H1 (cell line): ENCODE measurements around the gene PFN2. TPM values are rescaled to one million over a fixed set of nuclear protein-coding genes. Genes with fewer than 3 reads are reported as not detected.
A peak's percentile ranks its signal among the peaks of the same experiment; 100 is the strongest.

Source experiments
- CTCF ChIA-PET: fragments of 300-600 bp; sonication (Branson Sonifier 250); formaldehyde crosslinking; loops from one replicate; lab custom pipeline; 2021; ENCODE audit not compliant: partially characterized antibody; lab: Charles Lee
- POLR2A ChIA-PET: fragments of 300-600 bp; sonication (Branson Sonifier 250); formaldehyde crosslinking; loops from one replicate; lab custom pipeline; 2021; ENCODE audit warnings: inconsistent platforms; ENCODE audit not compliant: partially characterized antibody; lab: Charles Lee
- DNase-seq, 2 experiments: peaks; one replicate each; pipeline versions ENCODE4 v3.0.0 to v3.0.0-alpha.2; 2010 to 2022; ENCODE audit warnings: low spot score in 2 of 2, low read depth in 1 of 2, mixed read lengths in 1 of 2
- FAIRE-seq: peaks from 2 replicates; lab custom pipeline; 2011; peaks lifted over from hg19 to GRCh38; lab: Jason Lieb, UNC
- H2AFZ ChIP-seq: 2 replicates; pipeline ENCODE4 v1.8.1; 2012; ENCODE audit warnings: low read length, inconsistent platforms
- H2AK5ac ChIP-seq: 2 replicates; pipeline ENCODE4 v1.6.1; 2013; ENCODE audit warnings: low read depth, low read length
- H2BK120ac ChIP-seq: replicated peaks from 2 replicates; pipeline ENCODE3; 2013; ENCODE audit warnings: low read depth, low read length, inconsistent platforms
- H2BK12ac ChIP-seq: 2 replicates; pipeline ENCODE4 v1.6.1; 2013; ENCODE audit warnings: low read depth, low read length
- H2BK15ac ChIP-seq: 2 replicates; pipeline ENCODE4 v1.6.1; 2013; ENCODE audit warnings: low read length
- H2BK20ac ChIP-seq: 2 replicates; pipeline ENCODE4 v1.6.1; 2013; ENCODE audit warnings: low read length
- H2BK5ac ChIP-seq: 2 replicates; pipeline ENCODE4 v1.6.1; 2013; ENCODE audit warnings: low read depth, low read length
- H3K14ac ChIP-seq: 2 replicates; pipeline ENCODE4 v1.6.1; 2013; ENCODE audit warnings: inconsistent platforms; ENCODE audit not compliant: insufficient read length
- H3K18ac ChIP-seq: 2 replicates; pipeline ENCODE4 v1.6.1; 2013; ENCODE audit warnings: low read length; ENCODE audit errors: extremely low read depth
- H3K23ac ChIP-seq: 2 replicates; pipeline ENCODE4 v1.6.1; 2013; ENCODE audit warnings: inconsistent platforms; ENCODE audit not compliant: insufficient read length
- H3K23me2 ChIP-seq: 2 replicates; pipeline ENCODE4 v1.6.1; 2013; ENCODE audit warnings: low read depth, low read length
- H3K27ac ChIP-seq: 2 replicates; pipeline ENCODE4 v1.6.1; 2011; ENCODE audit warnings: low read depth, low read length, inconsistent platforms
- H3K27me3 ChIP-seq, 4 experiments: replicated peaks in 1 of 4; 1 replicate in 1 of 4; 2 replicates in 3 of 4; pipeline versions ENCODE4 v1.6.1 to v1.8.1; 2011 to 2013; ENCODE audit warnings: low read length in 3 of 4, mild to moderate bottlenecking in 3 of 4, inconsistent platforms in 2 of 4, mixed read lengths in 2 of 4, moderate library complexity in 1 of 4; ENCODE audit not compliant: control insufficient read depth in 3 of 4, insufficient read depth in 3 of 4; ENCODE audit errors: extremely low read depth in 1 of 4
- H3K36me3 ChIP-seq, 4 experiments: 2 replicates each; pipeline versions ENCODE4 v1.6.1 to v1.8.1; 2011 to 2013; ENCODE audit warnings: mild to moderate bottlenecking in 4 of 4, low read length in 3 of 4, moderate library complexity in 2 of 4, control low read depth in 1 of 4, inconsistent platforms in 1 of 4; ENCODE audit not compliant: insufficient read depth in 4 of 4, control insufficient read depth in 2 of 4
- H3K4ac ChIP-seq: replicated peaks from 2 replicates; pipeline ENCODE3; 2013; ENCODE audit warnings: low read length, low read depth, mixed read lengths, inconsistent platforms; ENCODE audit not compliant: insufficient read length
- H3K4me1 ChIP-seq, 4 experiments: replicated peaks in 1 of 4; 1 replicate in 1 of 4; 2 replicates in 3 of 4; pipeline versions ENCODE4 v1.6.1 to v1.8.1; 2011 to 2013; ENCODE audit warnings: low read length in 3 of 4, inconsistent platforms in 2 of 4, mixed read lengths in 1 of 4; ENCODE audit not compliant: insufficient read depth in 4 of 4, control insufficient read depth in 3 of 4
- H3K4me2 ChIP-seq, 2 experiments: 2 replicates each; pipeline versions ENCODE4 v1.6.1 to v1.8.1; 2011 to 2013; ENCODE audit warnings: low read depth in 2 of 2, low read length in 2 of 2, control low read depth in 1 of 2, inconsistent platforms in 1 of 2, mild to moderate bottlenecking in 1 of 2; ENCODE audit not compliant: insufficient read depth in 1 of 2
- H3K4me3 ChIP-seq, 4 experiments: fragments of 200-600, 300-600 bp in 1 of 4; sonication (generic), shearing (Covaris generic), sonication (Bioruptor Twin) in 1 of 4; 2 replicates each; pipeline versions ENCODE4 v1.5.1 to v1.8.1; 2011 to 2016; ENCODE audit warnings: low read length in 4 of 4, low read depth in 3 of 4, control low read depth in 2 of 4, inconsistent platforms in 2 of 4, mild to moderate bottlenecking in 2 of 4, mixed read lengths in 1 of 4, moderate library complexity in 1 of 4; ENCODE audit not compliant: insufficient read depth in 2 of 4; ENCODE audit errors: extremely low read depth in 1 of 4
- H3K56ac ChIP-seq: replicated peaks from 2 replicates; pipeline ENCODE3; 2013; ENCODE audit warnings: low read depth, mild to moderate bottlenecking, mixed read lengths, low read length, inconsistent platforms; ENCODE audit not compliant: insufficient read length
- H3K79me1 ChIP-seq: 2 replicates; pipeline ENCODE4 v1.6.1; 2013; ENCODE audit warnings: low read depth, low read length, control low read depth
- H3K79me2 ChIP-seq, 2 experiments: 2 replicates each; pipeline versions ENCODE4 v1.6.1 to v1.8.1; 2012 to 2013; ENCODE audit warnings: low read length in 2 of 2, mild to moderate bottlenecking in 2 of 2, inconsistent platforms in 1 of 2; ENCODE audit not compliant: insufficient read depth in 2 of 2, control insufficient read depth in 1 of 2
- H3K9ac ChIP-seq, 4 experiments: replicated peaks in 1 of 4; 1 replicate in 1 of 4; 2 replicates in 3 of 4; pipeline versions ENCODE4 v1.6.1 to v1.8.1; 2011 to 2013; ENCODE audit warnings: low read depth in 3 of 4, low read length in 3 of 4, control low read depth in 2 of 4, mild to moderate bottlenecking in 2 of 4, moderate library complexity in 2 of 4, inconsistent platforms in 1 of 4; ENCODE audit errors: extremely low read depth in 1 of 4
- H3K9me3 ChIP-seq, 2 experiments: 2 replicates each; pipeline versions ENCODE4 v1.6.1 to v1.8.1; 2012 to 2013; ENCODE audit warnings: mild to moderate bottlenecking in 2 of 2, moderate library complexity in 2 of 2, control low read depth in 1 of 2, inconsistent platforms in 1 of 2, low read depth in 1 of 2, low read length in 1 of 2, mixed read lengths in 1 of 2; ENCODE audit not compliant: insufficient read depth in 2 of 2
- H4K20me1 ChIP-seq, 2 experiments: replicated peaks in 1 of 2; 2 replicates each; pipeline versions ENCODE3 to v1.8.1; 2011 to 2013; ENCODE audit warnings: inconsistent platforms in 2 of 2, low read length in 2 of 2, mild to moderate bottlenecking in 1 of 2; ENCODE audit not compliant: insufficient read depth in 2 of 2, control insufficient read depth in 1 of 2
- H4K5ac ChIP-seq: 2 replicates; pipeline ENCODE4 v1.6.1; 2013; ENCODE audit warnings: low read length, low read depth, mixed read lengths, inconsistent platforms; ENCODE audit not compliant: insufficient read length
- H4K8ac ChIP-seq: 2 replicates; pipeline ENCODE4 v1.8.0; 2013; ENCODE audit warnings: mild to moderate bottlenecking, moderate library complexity, low read length, inconsistent platforms; ENCODE audit not compliant: insufficient read depth; ENCODE audit errors: extremely low read depth
- H4K91ac ChIP-seq: replicated peaks from 2 replicates; pipeline ENCODE3; 2013; ENCODE audit warnings: low read length, mixed read lengths, inconsistent platforms; ENCODE audit not compliant: insufficient read length
- ASH2L ChIP-seq: fragments of 200-600, 300-600 bp; sonication (generic); IDR thresholded peaks from one replicate; pipeline ENCODE4 v1.7.1; 2017; ENCODE audit warnings: low read length
- ATF2 ChIP-seq: IDR thresholded peaks from 2 replicates; pipeline ENCODE4 v1.6.1; 2012; ENCODE audit warnings: low read length, inconsistent platforms
- BCL11A ChIP-seq, 2 experiments: IDR thresholded peaks; one replicate each; pipeline ENCODE4 v1.6.1; 2011; ENCODE audit warnings: low read depth in 2 of 2, low read length in 2 of 2, mild to moderate bottlenecking in 2 of 2
- CEBPB ChIP-seq: IDR thresholded peaks from 2 replicates; pipeline ENCODE4 v1.6.1; 2012; ENCODE audit warnings: low read depth, low read length
- GTF2F1 ChIP-seq: IDR thresholded peaks from 2 replicates; pipeline ENCODE4 v1.6.1; 2012; ENCODE audit warnings: low read depth, low read length, improper control_type of control experiment, borderline replicate concordance
- JUN ChIP-seq: IDR thresholded peaks from 2 replicates; pipeline ENCODE4 v1.6.1; 2011; ENCODE audit warnings: low read depth, mild to moderate bottlenecking, improper control_type of control experiment, low read length
- MAFK ChIP-seq: IDR thresholded peaks from 2 replicates; pipeline ENCODE4 v1.6.1; 2012; ENCODE audit warnings: low read depth, mild to moderate bottlenecking, improper control_type of control experiment, low read length
- NRF1 ChIP-seq: IDR thresholded peaks from 2 replicates; pipeline ENCODE4 v1.6.1; 2011; ENCODE audit warnings: mild to moderate bottlenecking, low read depth, low read length, improper control_type of control experiment
- PHF8 ChIP-seq: fragments of 200-600 bp; sonication (generic); conservative IDR thresholded peaks from 2 replicates; pipeline ENCODE4 v1.7.1; 2012; ENCODE audit warnings: low read depth, mild to moderate bottlenecking, inconsistent platforms, low read length, moderate library complexity
- WGBS, 2 experiments: shearing (Covaris generic) in 1 of 2; methylation state at CpG; one replicate each; pipeline versions ENCODE4 v1.1.6 to v1.1.7; 2013 to 2015; ENCODE audit warnings: low lambda C conversion rate in 2 of 2, mixed read lengths in 2 of 2, inconsistent platforms in 1 of 2, low coverage in 1 of 2, missing lambda C conversion rate in 1 of 2; ENCODE audit not compliant: insufficient replicate concordance in 2 of 2, insufficient coverage in 1 of 2, insufficient read length in 1 of 2; ENCODE audit errors: extremely low coverage in 1 of 2, missing lambda C conversion rate in 1 of 2; 5-methylcytosine and 5-hydroxymethylcytosine counted together
- polyA plus RNA-seq, 7 experiments: library from polyadenylated mRNA; depleted of rRNA in 3 of 7; stranded (reverse) in 5 of 7; unstranded in 2 of 7; fragments of >200 nt in 5 of 7; fragments of 200-250 nt in 2 of 7; gene quantifications; 1 replicate in 5 of 7; 2 replicates in 1 of 7; 4 replicates in 1 of 7; pipeline versions ENCODE4 v1.2.1 to v1.2.3, GENCODE V29; 2011 to 2013; ENCODE audit warnings: missing spikeins in 2 of 7, mixed read lengths in 2 of 7
- total RNA-seq: library from RNA; stranded (reverse); fragmentation: NEBNext Ultra II Directional; extraction: Animal tissue kit (Norgen Biotek cat#: 25700); gene quantifications from 2 replicates; pipeline ENCODE4 v1.2.1, GENCODE V29; 2021

PFN2 gene
- total and polyA plus RNA-seq, 2 of the 8 experiments (the other 6 are each of a cell fraction or from before 2014, with no cell fraction given), result 175 to 311 TPM

- Histone ChIP-seq H2BK5ac (peak overlapping the region; percentile 67), H3K23ac (no peak overlapping the region), H3K9me3 (no peaks in the 10 kb centered on the region), H3K18ac (0 out of 2 replicates have a peak overlapping the region, but pooled peaks have one; percentile 20), H2BK15ac (no peak overlapping the region), H3K36me3 (peaks cover 6 to 40% (median 23%) of the 10 kb centered on the region in 4 experiments), H4K91ac (peak overlapping the region; percentile 38), H2BK12ac (no peak overlapping the region; the same call in 1 of the 2 replicates), H2BK20ac (no peak overlapping the region), H3K79me1 (no peaks in the 10 kb centered on the region; the same call in 1 of the 2 replicates), H3K79me2 (peaks cover 10 to 73% of the 10 kb centered on the region in 2 experiments; a peak in 3 of 4 replicates), H4K20me1 (peaks cover 4 to 15% of the 10 kb centered on the region in 2 experiments), H2AFZ (no peak overlapping the region), H3K9ac (peak overlapping the region; percentile 91 to 99 (median 96)), H3K14ac (no peak overlapping the region), H4K8ac (no peak overlapping the region), H3K27ac (peak overlapping the region; percentile 95), H3K4me2 (peak overlapping the region; percentile 60 to 81), H4K5ac (peak overlapping the region; percentile 63), H2AK5ac (no peak overlapping the region), H3K4ac (peak overlapping the region; percentile 50), H3K4me3 (peak overlapping the region; percentile 79 to 92 (median 88)), H2BK120ac (peak overlapping the region; percentile 19), H3K27me3 (no peaks in the 10 kb centered on the region), H3K23me2 (peaks cover 10% of the 10 kb centered on the region), H3K4me1 (peaks cover 0 to 12% (median 3%) of the 10 kb centered on the region in 4 experiments; a peak in 4 of 7 replicates), H3K56ac (peak overlapping the region; percentile 66)
- WGBS, 2 experiments, result 2% methylated on average over 15 of the region's 15 CpGs; no CpG with 5 or more reads in 1 of the 2 experiments
- peak; percentile 75 for FAIRE-seq
- DNase-seq, result peak in 1 of 2 experiments; percentile 49
- CTCF ChIA-PET, result interaction anchor here (0.5 to 9.2 kb wide), 14 partner anchors 8 to 253 kb away, joined by 3 to 75 read pairs (median 4); no protein-coding TSS in a partner anchor
- POLR2A ChIA-PET, result interaction anchor here (0.6 to 6.1 kb wide), 20 partner anchors 8 to 253 kb away, joined by 3 to 30 read pairs (median 4); no protein-coding TSS in a partner anchor
- TF ChIP-seq JUN (no peak), ASH2L (no peak), NRF1 (no peak), MAFK (peak; percentile 93), BCL11A (IDR thresholded peaks at IDR 0.05; ENCODE audit: low read depth in 2 of 2, low read length in 2 of 2) (no peak), GTF2F1 (peak; percentile 69; the same call in 1 of the 2 replicates), PHF8 (0 out of 2 replicates have a peak, but pooled peaks have one; percentile 18), ATF2 (peak; percentile 72), CEBPB (no peak)
Observed at GRCh38 chr3:149969110-149969939, 1.4 kb downstream of the PFN2 start.
